PC-9 (cell line): ENCODE measurements around the gene RHCE. TPM values are rescaled to one million over a fixed set of nuclear protein-coding genes. Genes with fewer than 3 reads are reported as not detected.

Source experiments
- BruUV-seq: library from RNA; stranded (reverse); fragments of 400-500 nt; replicated peaks from 2 replicates; lab custom pipeline; 2021; lab: Mats Ljungman, UMichigan
- CTCF ChIA-PET: fragments of 300-600 bp; sonication (Branson Sonifier 250); formaldehyde crosslinking; loops from one replicate; lab custom pipeline; 2022; ENCODE audit warnings: antibody characterized with exemption; lab: Charles Lee
- POLR2A ChIA-PET: fragments of 300-600 bp; sonication (Branson Sonifier 250); formaldehyde crosslinking; loops from one replicate; lab custom pipeline; 2022; ENCODE audit warnings: antibody characterized with exemption; ENCODE audit not compliant: unreplicated experiment; lab: Charles Lee
- DNase-seq, 2 experiments: peaks; one replicate each; pipeline versions ENCODE4 v3.0.0 to v3.0.0-alpha.2; 2015 to 2022; ENCODE audit warnings: mixed read lengths in 1 of 2
- H2AFZ ChIP-seq: fragments of 200-600 bp; sonication (generic); 2 replicates; pipeline ENCODE4 v1.8.1; 2017; ENCODE audit warnings: antibody characterized with exemption
- H3F3A ChIP-seq: fragments of 200-600 bp; sonication (generic); 2 replicates; pipeline ENCODE4 v1.8.1; 2017; ENCODE audit warnings: antibody characterized with exemption, mild to moderate bottlenecking, low read depth; ENCODE audit not compliant: insufficient read depth
- H3K27ac ChIP-seq: fragments of 200-600 bp; sonication (generic); 2 replicates; pipeline ENCODE4 v1.6.1; 2016; ENCODE audit warnings: mixed run types
- H3K27me3 ChIP-seq: fragments of 200-600 bp; sonication (generic); 2 replicates; pipeline ENCODE4 v1.6.1; 2016; ENCODE audit warnings: low read depth, mixed run types; ENCODE audit not compliant: insufficient read depth
- H3K36me3 ChIP-seq: fragments of 200-600 bp; sonication (generic); 2 replicates; pipeline ENCODE4 v1.6.1; 2016; ENCODE audit warnings: low read depth, mixed run types
- H3K4me1 ChIP-seq: fragments of 200-600 bp; sonication (generic); replicated peaks from 2 replicates; pipeline ENCODE4 v1.6.1; 2016; ENCODE audit warnings: mixed run types; ENCODE audit not compliant: insufficient read depth
- H3K4me2 ChIP-seq: fragments of 200-600 bp; sonication (generic); 2 replicates; pipeline ENCODE4 v1.6.1; 2017; ENCODE audit warnings: mixed run types
- H3K4me3 ChIP-seq: fragments of 200-600 bp; sonication (generic); 2 replicates; pipeline ENCODE4 v1.6.1; 2016; ENCODE audit warnings: mixed run types
- H3K79me2 ChIP-seq: fragments of 200-600 bp; sonication (generic); 2 replicates; pipeline ENCODE4 v1.6.1; 2017; ENCODE audit warnings: low read depth, mixed run types
- H3K9me2 ChIP-seq: fragments of 200-600 bp; sonication (generic); 2 replicates; pipeline ENCODE4 v1.8.1; 2017; ENCODE audit warnings: mild to moderate bottlenecking; ENCODE audit not compliant: insufficient read depth
- H3K9me3 ChIP-seq: fragments of 200-600 bp; sonication (generic); 2 replicates; pipeline ENCODE4 v1.8.1; 2016; ENCODE audit warnings: low read depth; ENCODE audit not compliant: insufficient read depth
- H4K20me1 ChIP-seq: fragments of 200-600 bp; sonication (generic); 2 replicates; pipeline ENCODE4 v1.8.1; 2017; ENCODE audit not compliant: insufficient read depth
- CTCF ChIP-seq: fragments of 200-600 bp; sonication (generic); conservative IDR thresholded peaks from 2 replicates; pipeline ENCODE4 v1.6.1; 2017; ENCODE audit warnings: mixed run types, antibody characterized with exemption, mild to moderate bottlenecking, moderate library complexity
- EZH2 ChIP-seq: fragments of 200-600 bp; sonication (generic); IDR thresholded peaks from 2 replicates; pipeline ENCODE4 v1.8.0; 2017; ENCODE audit warnings: antibody characterized with exemption, low read depth
- intact Hi-C: fragments of 100-400 bp; cut with micrococcal nuclease; formaldehyde crosslinking; loops from one replicate; pipeline ENCODE4 v1.10.0; 2022; ENCODE audit not compliant: unreplicated experiment
- total RNA-seq: library from RNA; stranded (reverse); gene quantifications from 2 replicates; pipeline ENCODE4 v1.2.3, GENCODE V29; 2021

Gene RHCE
- total RNA-seq, 1 experiment from 2014 or later: 0.22 TPM

- H3F3A ChIP-seq: no peaks in the 10 kb centered on the region
- H3K4me3 ChIP-seq: no peak overlapping the region
- BruUV-seq: no TSS peak
- POLR2A ChIA-PET: no interaction called here
- no peaks in the 10 kb centered on the region for H3K79me2 ChIP-seq
- H3K27ac ChIP-seq: no peak overlapping the region
- H3K27me3 ChIP-seq: no peaks in the 10 kb centered on the region
- H4K20me1 ChIP-seq: no peaks in the 10 kb centered on the region
- DNase-seq: no peak
- intact Hi-C loops: no loop called here
- 0 out of 2 replicates have a peak, but pooled peaks cover 1% of the 10 kb centered on the region for H3K4me1 ChIP-seq
- H3K4me2 ChIP-seq: no peak overlapping the region
- TF ChIP-seq EZH2: no peak
- no peak for TF ChIP-seq CTCF
- H2AFZ ChIP-seq: no peak overlapping the region
- no peaks in the 10 kb centered on the region for H3K9me2 ChIP-seq
- H3K9me3 ChIP-seq: no peaks in the 10 kb centered on the region
- H3K36me3 ChIP-seq: no peaks in the 10 kb centered on the region
- CTCF ChIA-PET: no interaction called here
Observed at GRCh38 chr1:25361901-25362300, 58.7 kb downstream of the RHCE start.

- H3K36me3 ChIP-seq: no peaks in the 10 kb centered on the region
- H4K20me1 ChIP-seq: no peaks in the 10 kb centered on the region
- H2AFZ ChIP-seq: no peak overlapping the region
- TF ChIP-seq EZH2 (no peak), CTCF (no peak)
- POLR2A ChIA-PET: no interaction called here
- CTCF ChIA-PET: no interaction called here
- H3K9me2 ChIP-seq: no peaks in the 10 kb centered on the region
- intact Hi-C loops: no loop called here
- 0 out of 2 replicates have a peak, but pooled peaks cover 6% of the 10 kb centered on the region for H3K4me1 ChIP-seq
- BruUV-seq: TSS peak; percentile 13
- H3K79me2 ChIP-seq: no peaks in the 10 kb centered on the region
- no peak overlapping the region for H3K27ac ChIP-seq
- no peaks in the 10 kb centered on the region for H3F3A ChIP-seq
- no peak for DNase-seq
- H3K4me2 ChIP-seq: no peak overlapping the region
- H3K27me3 ChIP-seq: no peaks in the 10 kb centered on the region
- H3K9me3 ChIP-seq: no peaks in the 10 kb centered on the region
- no peak overlapping the region for H3K4me3 ChIP-seq
Observed at GRCh38 chr1:25360596-25361581, 59.7 kb downstream of the RHCE start.

GRCh38 chr1:25356848-25357247 is 63.8 kb downstream of the RHCE start:
- Histone ChIP-seq H3K4me3 (no peak overlapping the region), H3K27me3 (no peaks in the 10 kb centered on the region), H2AFZ (no peak overlapping the region), H3K36me3 (no peaks in the 10 kb centered on the region), H3K4me1 (0 out of 2 replicates have a peak, but pooled peaks cover 6% of the 10 kb centered on the region), H3K79me2 (no peaks in the 10 kb centered on the region), H3K9me3 (no peaks in the 10 kb centered on the region), H3K9me2 (no peaks in the 10 kb centered on the region), H3K27ac (no peak overlapping the region), H3F3A (0 out of 2 replicates have a peak, but pooled peaks cover 2% of the 10 kb centered on the region), H3K4me2 (no peak overlapping the region), H4K20me1 (no peaks in the 10 kb centered on the region)
- no peak for TF ChIP-seq CTCF
- TF ChIP-seq EZH2: no peak
- intact Hi-C loops: no loop called here
- DNase-seq: no peak
- ChIA-PET POLR2A (no interaction called here), CTCF (no interaction called here)
- no TSS peak for BruUV-seq
